Measurements from ENCODE around the gene TMA7.

DNA sequence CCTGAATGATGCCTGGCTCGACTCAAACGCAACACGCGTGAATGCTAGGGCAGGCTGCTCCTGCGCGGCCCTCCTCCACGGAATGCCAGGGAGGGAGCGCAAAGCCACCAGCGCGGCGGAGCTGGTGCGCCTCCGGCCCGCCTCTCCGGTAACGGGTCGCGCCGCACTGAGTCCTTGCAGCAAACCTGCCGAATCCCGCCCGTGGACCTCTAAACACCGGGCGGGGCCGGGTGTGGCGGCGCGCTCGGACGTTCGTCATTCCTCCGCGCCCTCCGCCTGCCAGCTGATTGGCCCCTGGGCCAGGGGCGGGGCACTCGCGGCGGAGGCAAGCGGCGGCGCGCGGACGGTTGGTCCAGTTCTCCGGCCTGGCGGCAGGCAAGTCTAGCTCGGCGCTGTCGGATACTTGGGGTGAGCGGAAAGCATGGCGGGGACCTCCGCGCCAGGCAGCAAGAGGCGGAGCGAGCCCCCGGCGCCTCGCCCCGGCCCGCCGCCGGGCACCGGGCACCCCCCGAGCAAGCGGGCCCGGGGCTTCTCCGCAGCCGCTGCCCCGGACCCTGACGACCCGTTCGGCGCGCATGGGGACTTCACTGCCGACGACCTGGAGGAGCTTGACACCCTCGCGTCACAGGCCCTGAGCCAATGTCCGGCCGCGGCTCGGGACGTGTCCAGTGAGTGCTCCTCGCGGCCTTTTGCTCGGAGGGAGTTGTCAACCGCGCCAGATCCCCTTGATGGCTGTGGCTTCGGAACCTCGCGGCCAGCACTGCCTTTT lies 6.6 kb downstream of the TMA7 start, which contains the start of gene ATRIP:
- no peak for TF ChIP-seq CTCF (IDR thresholded peaks at IDR 0.05; ENCODE audit: low read length)
- no peak for TF ChIP-seq EZH2 (optimal IDR thresholded peaks at IDR 0.05; ENCODE audit: low read depth, low read length)
